Colonic mucosa (tissue), 4 donors: Measurements from ENCODE around the gene TRIM44. TPM values are rescaled to one million over a fixed set of nuclear protein-coding genes. Genes with fewer than 3 reads are reported as not detected.

Source experiments
- DNase-seq: peaks from one replicate; pipeline ENCODE4 v3.0.0-alpha.2; 2020
- H3K27ac ChIP-seq: fragments of 200-600 bp; one replicate; pipeline ENCODE4 v1.8.0; 2021
- H3K27me3 ChIP-seq: fragments of 200-600 bp; one replicate; pipeline ENCODE4 v1.8.0; 2021
- H3K36me3 ChIP-seq: fragments of 200-600 bp; one replicate; pipeline ENCODE4 v1.8.0; 2021
- H3K4me1 ChIP-seq: fragments of 200-600 bp; one replicate; pipeline ENCODE4 v1.8.0; 2021; ENCODE audit warnings: mild to moderate bottlenecking
- H3K4me3 ChIP-seq: fragments of 200-600 bp; one replicate; pipeline ENCODE4 v1.8.0; 2021
- H3K9ac ChIP-seq, 2 donors: one replicate each; pipeline ENCODE4 v1.7.0; 2013; ENCODE audit warnings: control low read depth in 2 of 2, low read depth in 2 of 2, low read length in 2 of 2
- H3K9me3 ChIP-seq: fragments of 200-600 bp; one replicate; pipeline ENCODE4 v1.8.0; 2021
- intact Hi-C: fragments of 100-400 bp; cut with DNase I; formaldehyde crosslinking; loops from one replicate; pipeline ENCODE4 v1.14.1; 2022
- total RNA-seq, 2 donors: library from RNA; stranded (reverse); fragmentation: NEBNext Ultra II Directional in 1 of 2; extraction: Animal tissue kit (Norgen Biotek cat#: 25700) in 1 of 2; gene quantifications; one replicate each; pipeline ENCODE4 v1.2.1, GENCODE V29; 2021
- TF ChIP-seq, protein P1 (sequence below): fragments of 200-600 bp; IDR thresholded peaks from one replicate; pipeline ENCODE4 v1.8.0; 2022; ENCODE audit warnings: antibody characterized with exemption, mild to moderate bottlenecking
- donor health status: healthy.
- donor health status: DM: no; HTN: no; CAD: no.
- donor health status: DM: no; HTN: no; CAD: no.

TRIM44 gene
- total RNA-seq, 2 donors from 2014 or later = 38.8 to 47.0 TPM

DNA sequence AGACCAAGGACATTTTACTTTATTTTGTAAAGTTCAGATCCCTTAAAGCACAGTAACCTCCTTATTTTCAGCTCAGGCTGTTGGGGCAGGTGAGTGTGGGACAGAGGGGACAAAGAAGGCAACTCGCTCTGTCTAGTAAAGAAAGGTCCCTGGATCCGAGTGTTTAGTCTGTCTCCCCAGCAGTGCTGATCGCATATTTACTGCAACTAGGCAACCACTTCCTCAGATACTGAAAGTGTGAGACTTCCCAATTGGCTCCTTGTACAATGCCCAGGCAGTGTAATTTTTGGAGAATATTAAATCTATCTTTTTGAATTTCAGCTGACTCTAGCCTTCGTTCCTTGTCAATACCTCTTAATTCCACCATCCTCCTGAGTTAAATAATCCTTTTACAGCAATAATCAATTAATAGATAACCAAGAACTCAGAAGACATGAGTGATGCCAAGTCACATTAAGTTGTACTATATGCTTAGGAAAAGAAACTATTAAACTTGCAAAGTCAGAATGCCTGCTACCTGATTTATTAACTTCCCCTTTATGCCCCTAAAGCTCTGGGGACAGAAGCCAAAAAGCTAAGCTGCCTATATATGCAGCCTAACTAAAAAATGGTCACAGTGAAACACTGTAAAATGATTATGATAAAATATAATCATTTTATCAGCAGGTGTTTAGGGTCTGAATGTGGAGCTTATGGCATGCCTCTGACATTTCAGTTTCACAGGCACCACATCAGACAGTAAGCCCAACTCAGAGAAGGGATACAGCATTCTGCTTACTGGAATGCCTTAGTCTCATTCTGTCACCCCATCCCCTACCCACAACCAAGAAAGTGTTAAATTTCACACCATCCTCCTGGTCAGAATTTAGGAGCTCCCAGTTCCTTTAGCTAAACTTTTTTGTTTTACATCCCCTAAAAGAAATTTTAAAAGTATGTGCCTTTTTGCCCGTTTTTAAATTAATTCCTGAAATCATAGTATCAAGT lies 138.7 kb downstream of the TRIM44 start:
- intact Hi-C loops = no loop called here
- no peak for DNase-seq
- H3K9ac ChIP-seq = no peak overlapping the region

GRCh38 chr11:35802221-35802620 lies 139.6 kb downstream of the TRIM44 start:
- H3K9ac ChIP-seq = no peak overlapping the region
- intact Hi-C loops = no loop called here
- H3K36me3 ChIP-seq = no peaks in the 10 kb centered on the region
- H3K4me1 ChIP-seq = no peaks in the 10 kb centered on the region
- TF ChIP-seq, protein P1, sequence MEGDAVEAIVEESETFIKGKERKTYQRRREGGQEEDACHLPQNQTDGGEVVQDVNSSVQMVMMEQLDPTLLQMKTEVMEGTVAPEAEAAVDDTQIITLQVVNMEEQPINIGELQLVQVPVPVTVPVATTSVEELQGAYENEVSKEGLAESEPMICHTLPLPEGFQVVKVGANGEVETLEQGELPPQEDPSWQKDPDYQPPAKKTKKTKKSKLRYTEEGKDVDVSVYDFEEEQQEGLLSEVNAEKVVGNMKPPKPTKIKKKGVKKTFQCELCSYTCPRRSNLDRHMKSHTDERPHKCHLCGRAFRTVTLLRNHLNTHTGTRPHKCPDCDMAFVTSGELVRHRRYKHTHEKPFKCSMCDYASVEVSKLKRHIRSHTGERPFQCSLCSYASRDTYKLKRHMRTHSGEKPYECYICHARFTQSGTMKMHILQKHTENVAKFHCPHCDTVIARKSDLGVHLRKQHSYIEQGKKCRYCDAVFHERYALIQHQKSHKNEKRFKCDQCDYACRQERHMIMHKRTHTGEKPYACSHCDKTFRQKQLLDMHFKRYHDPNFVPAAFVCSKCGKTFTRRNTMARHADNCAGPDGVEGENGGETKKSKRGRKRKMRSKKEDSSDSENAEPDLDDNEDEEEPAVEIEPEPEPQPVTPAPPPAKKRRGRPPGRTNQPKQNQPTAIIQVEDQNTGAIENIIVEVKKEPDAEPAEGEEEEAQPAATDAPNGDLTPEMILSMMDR = no peak
- no peaks in the 10 kb centered on the region for H3K27me3 ChIP-seq
- H3K27ac ChIP-seq = no peak overlapping the region
- DNase-seq = no peak
- H3K4me3 ChIP-seq = no peak overlapping the region
- no peaks in the 10 kb centered on the region for H3K9me3 ChIP-seq

More for the DNA sequence above, 138.7 kb downstream of the TRIM44 start:
- H3K4me1 ChIP-seq = no peaks in the 10 kb centered on the region
- TF ChIP-seq, protein P1 = no peak
- no peaks in the 10 kb centered on the region for H3K36me3 ChIP-seq
- H3K27me3 ChIP-seq = no peaks in the 10 kb centered on the region
- H3K4me3 ChIP-seq = no peak overlapping the region
- no peaks in the 10 kb centered on the region for H3K9me3 ChIP-seq
- no peak overlapping the region for H3K27ac ChIP-seq

DNA sequence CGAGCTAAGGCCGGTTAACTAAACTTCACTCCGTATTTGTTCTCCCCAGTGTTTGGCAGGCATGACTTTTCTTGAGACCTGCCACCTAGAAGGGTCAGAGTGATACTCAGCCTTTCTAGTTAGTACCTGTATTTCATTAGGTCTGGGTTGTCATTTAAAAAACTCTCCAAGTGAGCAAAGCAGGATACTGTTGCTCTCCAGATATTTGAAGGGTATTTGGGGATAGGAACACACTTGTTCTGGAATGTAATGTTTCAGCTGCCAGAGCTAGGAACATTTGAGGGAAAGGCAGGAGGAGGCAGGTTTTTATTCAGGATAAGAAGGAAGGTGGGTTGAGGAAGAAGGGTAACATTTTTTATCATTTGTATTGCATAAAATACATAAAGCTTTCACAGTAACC lies 140.1 kb downstream of the TRIM44 start:
- TF ChIP-seq, protein P1 = no peak
- no peak for DNase-seq
- no peak overlapping the region for H3K27ac ChIP-seq
- no peaks in the 10 kb centered on the region for H3K27me3 ChIP-seq
- H3K4me3 ChIP-seq = no peak overlapping the region
- H3K4me1 ChIP-seq = no peaks in the 10 kb centered on the region
- no peaks in the 10 kb centered on the region for H3K9me3 ChIP-seq
- no peaks in the 10 kb centered on the region for H3K36me3 ChIP-seq
- intact Hi-C loops = no loop called here
- H3K9ac ChIP-seq = no peak overlapping the region

- no peak overlapping the region for H3K9ac ChIP-seq
- no peaks in the 10 kb centered on the region for H3K4me1 ChIP-seq
- no peaks in the 10 kb centered on the region for H3K9me3 ChIP-seq
- no peaks in the 10 kb centered on the region for H3K27me3 ChIP-seq
- TF ChIP-seq, protein P1 = no peak
- no peak overlapping the region for H3K27ac ChIP-seq
- intact Hi-C loops = no loop called here
- H3K4me3 ChIP-seq = no peak overlapping the region
- no peaks in the 10 kb centered on the region for H3K36me3 ChIP-seq
- DNase-seq = no peak
These were observed 140.5 kb downstream of the TRIM44 start for GRCh38 chr11:35803115-35803514.

GRCh38 chr11:35804451-35805040 lies 142.0 kb downstream of the TRIM44 start:
- Histone ChIP-seq H3K4me3 (no peak overlapping the region), H3K27me3 (no peaks in the 10 kb centered on the region), H3K27ac (no peak overlapping the region), H3K4me1 (no peaks in the 10 kb centered on the region), H3K9ac (no peak overlapping the region), H3K36me3 (no peaks in the 10 kb centered on the region), H3K9me3 (no peaks in the 10 kb centered on the region)
- TF ChIP-seq, protein P1 = no peak
- no peak for DNase-seq
- intact Hi-C loops = no loop called here
